Activated gamma-delta T cell (primary cell): Measurements from ENCODE around the gene AP3S2.
"Not testable (repeated sequence)": the region's sequence is repeated elsewhere in the genome, so short reads cannot be mapped to it uniquely, and the experiment has no call there.

ENCODE experiments used
- DNase-seq: peaks from one replicate; lab custom pipeline; 2025; lab: John Stamatoyannopoulos, UW
- total RNA-seq, 2 donors: gene quantifications; one replicate each; lab custom pipeline; 2026; lab: John Stamatoyannopoulos, UW

The AP3S2 gene
- 12.6 to 15.4 reads per million in 2 donors for total RNA-seq

DNA sequence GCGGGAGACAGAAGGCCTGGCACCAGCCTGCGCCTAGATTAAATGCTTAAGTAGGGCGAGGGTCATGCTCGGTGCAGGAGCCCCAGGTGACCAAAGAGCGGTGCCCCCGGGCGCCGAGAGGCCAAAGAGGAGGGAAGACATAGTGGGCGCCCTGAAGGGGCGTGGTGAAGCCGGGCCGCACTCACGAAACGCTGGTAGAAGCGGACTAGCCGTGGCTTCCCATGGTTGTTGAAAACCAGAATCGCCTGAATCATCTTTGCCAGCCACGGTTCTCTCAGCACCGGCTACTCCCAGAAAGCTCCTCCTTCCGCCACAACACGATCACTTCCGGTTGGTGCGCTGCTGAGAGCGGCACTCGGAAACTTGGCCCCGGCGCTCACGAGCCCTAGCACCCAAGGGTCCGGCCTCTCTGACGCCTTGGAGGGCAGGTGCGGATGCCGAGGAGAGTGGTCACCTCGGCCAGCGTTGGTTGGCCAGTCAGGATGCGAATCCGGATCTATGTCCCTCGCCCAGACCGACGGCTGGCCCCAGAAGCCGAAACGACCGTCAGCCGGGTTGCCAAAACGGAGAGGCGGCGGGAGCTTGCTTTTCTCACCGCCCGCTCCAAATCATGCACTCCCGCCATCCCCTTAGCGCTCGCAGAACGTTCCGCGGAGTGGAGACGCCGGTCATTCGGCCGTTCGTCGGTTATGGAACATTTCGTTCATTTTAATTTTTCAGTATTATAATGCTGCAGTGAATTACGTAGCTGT, at the start of gene AP3S2:
TSS of gene AP3S2 (minus strand) at position 299 of the 752 bp plus-strand sequence. CDS start at position 254, 45 bp downstream.
- peak; percentile 53 for DNase-seq

DNA sequence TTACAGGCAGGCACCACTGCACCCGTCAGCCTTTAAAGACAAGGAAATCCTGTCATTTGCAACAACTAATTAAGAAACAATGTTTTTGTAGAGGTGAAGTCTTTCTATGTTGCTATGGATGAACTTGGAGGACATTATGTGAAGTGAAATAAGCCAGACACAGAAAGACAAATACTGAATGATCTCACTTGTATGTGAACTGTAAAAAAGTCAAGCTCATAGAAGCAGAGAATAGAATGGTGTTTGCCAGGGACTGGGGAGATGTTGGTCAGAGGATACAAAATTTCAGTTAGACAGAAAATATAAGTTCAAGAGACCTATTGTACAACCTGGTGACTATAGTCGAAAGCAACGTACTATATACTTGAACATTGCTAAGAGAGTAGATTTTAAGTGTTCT, 46.1 kb upstream of the AP3S2 start:
- DNase-seq = no peak

DNA sequence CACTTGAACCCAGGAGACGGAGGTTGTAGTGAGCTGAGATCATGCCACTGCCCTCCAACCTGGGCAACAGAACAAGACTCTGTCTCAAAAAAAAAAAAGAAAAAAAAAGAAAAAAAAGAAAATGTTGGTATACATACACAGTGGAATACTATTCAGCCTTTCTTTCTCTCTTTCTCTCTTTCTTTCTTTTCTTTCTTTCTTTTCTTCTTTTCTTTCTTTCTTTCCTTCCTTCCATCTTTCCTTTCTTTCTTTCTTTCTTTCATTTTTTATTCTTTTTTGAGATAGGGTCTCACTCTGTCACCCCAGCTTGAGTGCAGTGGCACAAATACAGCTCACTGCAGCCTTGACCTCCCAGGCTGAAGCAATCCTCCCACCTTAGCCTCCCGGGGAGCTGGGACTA, 45.6 kb upstream of the AP3S2 start:
- DNase-seq = not testable (repeated sequence)

DNA sequence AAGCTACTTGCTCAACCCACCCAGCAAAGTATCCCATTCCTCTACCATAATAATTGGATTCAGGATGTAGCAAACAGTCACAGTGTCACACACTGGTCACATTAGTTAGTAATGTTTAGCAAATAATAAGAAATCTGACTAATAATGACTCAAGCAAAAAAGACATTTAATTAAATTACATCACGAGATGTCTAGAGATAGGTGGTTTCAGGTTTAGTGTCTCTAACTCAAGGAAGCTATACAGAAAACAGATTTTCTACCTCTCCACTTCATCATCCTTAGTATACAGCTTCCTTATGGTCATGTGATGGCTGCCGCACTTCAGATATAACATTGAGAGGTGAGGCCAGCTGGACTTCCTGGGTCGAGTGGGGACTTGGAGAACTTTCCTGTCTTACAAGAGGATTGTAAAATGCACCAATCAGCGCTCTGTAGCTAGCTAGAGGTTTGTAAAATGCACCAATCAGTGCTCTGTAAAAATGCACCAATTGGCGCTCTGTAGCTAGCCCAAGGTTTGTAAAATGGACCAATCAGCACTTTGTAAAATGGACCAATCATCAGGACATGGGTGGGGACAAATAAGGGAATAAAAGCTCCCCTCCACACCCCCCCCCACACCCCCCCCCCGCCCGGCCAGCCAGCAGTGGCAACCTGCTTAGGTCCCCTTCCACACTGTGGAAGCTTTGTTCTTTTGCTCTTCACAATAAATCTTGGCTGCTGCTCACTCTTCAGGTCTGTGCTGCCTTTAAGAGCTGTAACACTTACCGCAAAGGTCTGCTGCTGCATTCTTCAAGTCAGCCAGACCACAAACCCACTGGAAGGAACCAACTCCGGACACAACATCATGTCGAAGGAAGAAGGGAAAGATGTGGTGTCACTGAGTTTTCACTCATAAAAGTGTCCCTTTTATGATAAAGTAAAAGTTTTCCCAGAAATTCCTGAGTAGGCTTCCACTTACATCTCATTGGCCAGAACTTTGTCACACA, 43.9 kb upstream of the AP3S2 start:
- no peak for DNase-seq

DNA sequence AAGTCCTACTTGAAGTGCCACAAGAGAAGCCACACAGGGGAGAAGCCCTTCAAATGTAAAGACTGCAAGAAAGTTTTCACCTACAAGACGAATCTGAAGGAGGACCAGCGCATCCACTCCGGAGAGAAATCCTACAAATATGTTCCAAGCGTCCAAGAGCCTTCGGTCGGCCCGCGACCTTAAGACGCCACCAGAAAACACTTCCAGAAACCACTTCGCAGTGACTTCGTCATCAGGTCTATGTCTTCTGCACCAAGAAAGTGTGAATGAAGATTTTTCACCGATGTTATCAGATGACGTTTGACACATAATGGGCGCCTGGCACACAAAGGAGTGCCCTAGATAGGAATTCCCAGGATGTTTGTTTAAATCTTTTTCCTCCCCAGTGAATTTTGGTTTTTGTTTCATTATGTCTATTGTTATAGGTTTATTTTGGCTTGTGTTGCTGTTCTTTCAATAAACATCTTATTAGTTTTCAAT, 43.0 kb upstream of the AP3S2 start:
- no peak for DNase-seq

DNA sequence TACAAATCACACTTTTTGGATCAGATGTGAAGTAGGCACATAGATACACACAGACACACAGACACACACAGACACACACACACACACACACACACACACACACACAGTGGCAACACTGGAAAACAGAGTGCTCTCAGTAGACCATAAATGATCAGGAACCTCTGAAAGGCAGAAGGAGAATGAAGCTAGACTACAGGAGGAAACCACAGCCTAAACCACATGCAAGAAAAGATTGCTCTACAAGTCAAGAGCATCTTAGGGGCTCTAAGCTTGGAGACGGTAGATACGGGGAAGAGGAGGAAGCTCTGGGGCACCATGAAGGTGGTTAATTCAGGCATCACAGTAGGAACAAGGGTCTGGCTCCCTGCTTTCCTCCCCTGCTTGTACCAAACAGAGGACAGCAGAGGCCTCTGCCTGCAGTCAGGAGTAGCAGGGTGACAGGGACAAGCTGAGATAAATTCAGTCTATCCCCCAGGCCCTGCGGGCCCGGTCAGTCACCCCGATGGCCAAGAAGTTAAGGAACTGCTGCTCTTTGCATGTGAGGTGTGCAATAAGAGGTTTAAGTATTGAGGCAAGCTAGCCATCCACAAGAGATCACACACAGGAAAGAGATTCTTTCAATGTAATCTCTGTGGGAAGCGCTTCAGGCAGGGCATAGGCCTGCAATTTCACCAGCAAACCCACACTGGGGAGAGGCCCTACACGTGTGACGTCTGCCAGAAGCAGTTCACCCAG, 42.4 kb upstream of the AP3S2 start:
- DNase-seq = no peak

DNA sequence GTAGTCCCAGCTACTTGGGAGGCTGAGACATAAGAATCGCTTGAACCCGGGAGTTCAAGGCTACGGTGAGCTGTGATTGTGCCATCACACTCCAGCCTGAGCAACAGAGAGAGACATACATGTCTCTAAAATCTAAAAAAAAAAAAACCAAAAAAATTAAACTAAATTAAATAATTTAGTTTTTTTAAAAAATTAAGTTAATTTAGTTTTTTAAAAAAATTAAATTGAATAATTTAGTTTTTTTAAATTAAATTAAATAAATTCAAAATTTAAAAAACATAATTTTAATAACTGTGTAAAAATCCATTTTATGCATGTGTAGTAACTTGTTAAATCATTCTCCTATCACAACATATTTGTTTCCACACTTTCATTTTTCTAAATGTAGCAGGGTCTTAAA, 39.1 kb upstream of the AP3S2 start:
- no peak for DNase-seq

DNA sequence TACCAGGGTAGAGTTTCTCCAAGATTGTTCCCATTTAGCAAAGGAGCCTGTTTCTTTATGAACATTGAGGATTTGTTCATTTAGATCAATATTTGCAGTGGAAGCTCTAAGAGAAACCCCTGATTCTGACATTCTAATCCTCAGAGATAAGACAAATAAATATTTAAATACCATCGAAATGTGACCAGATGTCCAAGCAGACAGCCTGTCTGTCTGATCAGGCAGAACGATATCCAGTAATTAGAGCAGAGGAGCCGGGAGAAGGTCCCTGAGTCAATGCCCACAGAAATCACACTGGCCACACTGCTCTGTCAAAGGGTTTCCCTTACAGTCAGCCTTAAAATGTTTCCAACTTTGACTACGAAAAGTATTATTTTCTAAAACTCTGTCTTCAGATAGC, 34.6 kb upstream of the AP3S2 start:
- no peak for DNase-seq

DNA sequence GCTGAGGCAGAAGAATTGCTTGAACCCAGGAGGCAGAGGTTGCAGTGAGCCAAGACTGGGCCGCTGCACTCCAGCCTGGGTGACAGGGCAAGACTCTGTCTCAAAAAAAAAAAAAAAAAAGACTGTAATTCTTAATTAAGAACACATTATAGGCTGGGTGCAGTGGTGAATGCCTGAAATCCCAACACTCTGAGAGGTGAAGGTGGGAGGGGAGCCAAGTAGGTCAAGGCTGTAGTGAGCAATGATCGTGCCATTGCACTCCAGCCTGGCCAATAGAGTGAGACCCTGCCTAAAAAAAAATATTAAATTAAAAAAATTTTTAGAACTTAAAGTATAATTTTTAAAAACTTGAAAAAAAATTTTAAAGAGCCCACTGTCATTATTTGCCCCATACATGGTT, 32.4 kb upstream of the AP3S2 start:
- no peak for DNase-seq

DNA sequence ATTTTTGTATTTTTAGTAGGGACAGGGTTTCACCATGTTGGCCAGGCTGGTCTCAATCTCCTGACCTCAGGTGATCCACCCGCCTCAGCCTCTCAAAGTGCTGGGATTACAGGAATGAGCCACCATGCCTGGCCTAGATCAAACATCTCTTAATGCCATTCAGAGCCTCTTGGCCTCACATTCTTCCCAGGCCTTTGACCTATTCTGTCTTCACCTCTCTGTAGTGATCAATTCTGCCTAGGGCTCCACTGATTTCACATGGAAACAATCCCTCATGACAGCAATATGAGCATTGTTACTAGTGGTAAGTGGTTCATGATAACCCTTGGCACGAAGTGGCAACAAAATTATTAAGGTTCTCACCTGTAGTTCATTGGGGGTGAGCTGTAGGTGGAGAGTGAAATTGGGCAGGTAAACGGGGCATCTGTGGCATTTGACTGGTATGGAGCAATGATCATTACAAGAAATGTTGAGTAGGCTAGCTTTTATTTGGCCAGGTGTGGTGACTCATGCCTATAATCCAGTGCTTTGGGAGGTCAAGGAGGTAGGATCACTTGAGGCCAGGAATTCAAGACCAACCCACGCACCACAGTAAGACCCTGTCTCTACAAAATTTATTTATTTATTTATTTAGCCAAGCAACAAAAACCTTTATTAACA, 23.8 kb upstream of the AP3S2 start:
- no peak for DNase-seq

DNA sequence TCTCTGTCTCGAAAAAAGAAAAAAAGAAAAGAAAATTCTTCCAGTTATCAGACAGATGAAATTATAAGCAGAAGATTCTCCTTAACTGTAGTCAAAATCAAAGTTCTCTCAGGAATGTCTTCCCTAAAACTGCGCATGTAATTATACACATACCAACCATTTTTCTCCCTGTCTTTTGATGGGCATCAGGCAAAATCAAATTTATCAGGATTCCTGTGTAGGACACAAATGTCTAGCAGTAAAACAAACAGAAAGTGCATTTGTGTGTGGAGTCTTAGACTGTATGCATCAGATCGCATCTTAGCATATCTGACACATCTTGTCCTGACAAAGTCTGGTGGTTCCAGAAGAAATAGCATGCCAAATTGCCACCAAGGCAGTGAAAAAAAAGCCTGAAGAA, 22.9 kb upstream of the AP3S2 start:
- no peak for DNase-seq

DNA sequence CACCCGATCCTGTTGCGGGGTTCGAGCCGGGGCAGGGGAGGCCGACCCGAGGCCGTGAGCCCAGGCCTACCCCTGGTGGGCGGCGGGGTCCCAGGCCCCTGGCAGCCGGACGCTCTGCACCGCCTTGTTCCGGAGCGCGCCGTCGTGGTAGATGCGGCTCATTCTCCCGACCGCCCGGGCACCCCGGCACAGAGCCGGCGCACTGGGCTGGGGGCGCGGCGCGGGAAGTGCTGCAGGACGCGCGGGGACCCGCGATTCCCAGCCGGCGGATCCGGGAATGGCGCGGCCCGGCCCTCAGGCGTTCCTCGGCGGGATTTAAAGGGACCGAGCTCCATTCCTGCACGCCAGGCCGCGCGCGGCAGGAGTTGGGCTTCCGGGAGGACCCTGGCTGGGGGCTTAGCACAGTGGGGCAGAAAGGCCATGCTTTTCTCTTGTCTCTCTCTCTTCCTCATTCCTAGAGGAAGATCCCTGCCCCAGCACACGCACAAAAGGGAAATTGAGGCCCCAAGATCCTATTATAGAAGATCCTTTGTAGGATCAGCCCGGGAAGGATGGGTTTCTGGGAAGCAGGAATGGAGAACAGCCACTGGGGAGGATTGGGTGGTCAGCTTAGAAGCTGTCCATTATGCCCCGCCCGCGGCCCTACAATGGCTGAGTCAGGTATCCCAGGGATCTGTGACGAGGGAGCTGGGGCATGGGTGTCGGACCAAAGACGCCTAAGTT, 19.0 kb upstream of the AP3S2 start, which contains the start of gene ARPIN:
TSS of gene ARPIN (minus strand) at position 279 of the 723 bp plus-strand sequence. CDS start at position 162, 117 bp downstream.
- DNase-seq = no peak

DNA sequence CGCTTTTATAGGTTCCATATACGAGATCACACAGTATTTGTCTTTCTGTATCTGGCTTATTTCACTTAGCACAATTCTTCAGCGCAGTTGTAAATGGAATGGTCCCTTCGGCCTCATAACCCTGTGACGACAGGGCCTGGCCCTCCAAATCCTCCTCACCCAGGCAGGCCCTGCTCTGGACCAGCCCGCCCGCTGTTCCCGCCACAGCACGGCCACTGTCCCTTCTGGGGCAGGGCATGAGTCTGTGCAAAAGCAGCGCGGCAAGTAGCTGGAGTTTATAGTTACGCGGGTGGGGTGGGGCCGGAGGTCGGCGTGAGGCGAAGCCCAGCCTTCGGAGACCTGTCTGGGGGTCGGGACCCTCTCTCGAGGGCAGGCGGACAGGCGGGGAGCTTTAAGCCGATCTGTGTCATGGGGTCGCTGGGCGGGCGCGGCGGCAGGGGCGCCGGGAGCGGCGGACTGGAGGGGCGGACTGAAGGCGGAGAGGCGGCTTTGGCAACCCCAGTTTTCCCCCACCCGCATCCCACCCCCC, 18.4 kb upstream of the AP3S2 start:
- no peak for DNase-seq

DNA sequence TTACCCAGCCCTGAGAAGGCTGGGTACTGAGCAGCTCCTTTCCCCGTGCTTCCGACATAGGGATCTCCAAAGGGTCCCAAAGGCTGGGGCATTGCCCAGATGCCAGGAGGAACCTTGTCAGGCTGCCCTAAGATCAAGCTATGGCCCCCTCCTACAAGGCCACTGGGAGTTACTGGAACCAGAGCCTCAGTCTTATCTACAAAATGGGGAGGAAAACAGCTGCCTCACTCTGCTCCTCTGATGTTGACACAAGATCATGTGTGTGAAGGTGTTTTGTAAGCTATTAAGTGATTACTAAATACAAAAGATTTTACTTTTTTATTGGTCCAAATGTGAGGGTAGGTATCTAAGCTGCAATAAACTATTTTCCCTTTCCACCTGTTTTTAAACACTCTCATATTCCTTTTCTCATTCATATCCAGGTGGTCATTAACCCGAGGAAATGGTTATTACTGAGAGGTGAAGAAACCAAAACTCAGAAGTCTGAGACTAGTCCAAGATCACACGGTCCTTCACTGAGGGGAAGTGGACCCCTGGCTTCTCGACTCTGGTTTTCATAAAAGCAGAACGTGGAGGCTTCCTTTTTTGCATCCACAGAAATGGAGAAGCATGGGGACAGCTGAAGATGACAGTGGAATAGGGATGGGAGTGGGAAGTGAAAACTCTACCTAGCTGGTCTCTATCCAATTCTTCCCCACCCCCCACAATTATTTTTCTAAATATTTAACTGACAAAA, 17.3 kb upstream of the AP3S2 start:
- DNase-seq = no peak

DNA sequence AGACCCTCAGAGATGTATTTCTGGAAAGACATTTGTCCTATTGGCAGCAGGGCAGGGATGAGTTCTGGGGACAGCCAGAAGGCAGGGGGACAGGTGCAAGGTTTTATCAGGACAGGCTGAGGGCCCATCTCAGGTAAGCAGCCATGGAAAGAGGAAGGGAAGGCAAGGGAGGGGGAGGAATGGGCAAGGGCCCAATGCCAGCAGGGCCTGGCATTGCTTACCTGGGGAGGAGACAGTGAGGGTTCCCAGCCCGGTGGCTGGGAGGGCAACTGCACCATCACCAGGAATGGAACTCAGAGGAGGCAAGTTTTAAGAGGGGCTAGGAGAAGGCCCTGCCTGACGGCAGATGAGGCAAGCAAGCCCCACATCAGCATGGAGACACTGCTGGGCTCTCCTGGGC, 15.8 kb upstream of the AP3S2 start:
- no peak for DNase-seq

DNA sequence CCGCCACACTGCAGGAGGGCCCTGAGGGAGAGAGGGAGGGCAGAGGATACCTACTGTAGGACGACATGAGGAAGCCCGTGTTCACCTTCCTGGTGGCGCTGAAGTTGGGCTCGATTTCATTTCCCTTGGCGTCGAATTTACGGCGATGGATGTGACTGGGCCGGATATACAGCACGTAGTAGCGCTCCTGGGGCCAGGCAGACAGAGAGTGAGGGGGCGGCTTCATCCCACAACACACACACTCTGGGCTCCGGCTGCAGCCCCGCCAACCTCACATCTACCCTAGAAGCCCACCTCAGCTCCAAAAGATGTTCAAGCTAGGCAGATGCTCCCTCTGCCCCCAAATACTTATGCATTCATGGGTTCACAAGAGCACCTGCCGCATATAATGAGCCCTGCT, 14.4 kb upstream of the AP3S2 start:
- no peak for DNase-seq

DNA sequence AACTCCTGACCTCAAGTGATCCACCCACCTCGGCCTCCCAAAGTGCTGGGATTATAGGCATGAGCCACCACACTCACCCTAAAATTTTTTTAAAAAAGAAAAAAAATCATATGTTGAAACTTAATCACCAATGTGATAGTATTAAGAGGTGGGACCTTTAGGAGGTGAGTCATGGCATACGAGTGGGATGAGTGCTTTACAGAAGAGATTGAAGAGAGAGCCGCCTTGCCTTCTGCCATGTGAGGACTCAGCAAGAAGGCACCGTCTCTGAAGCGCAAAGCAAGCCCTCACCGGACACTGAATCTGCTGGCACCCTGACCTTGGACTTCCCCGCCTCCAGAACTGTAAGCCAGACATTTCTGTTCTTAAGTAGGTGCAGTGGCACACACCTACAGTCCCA, 13.5 kb upstream of the AP3S2 start:
- no peak for DNase-seq

DNA sequence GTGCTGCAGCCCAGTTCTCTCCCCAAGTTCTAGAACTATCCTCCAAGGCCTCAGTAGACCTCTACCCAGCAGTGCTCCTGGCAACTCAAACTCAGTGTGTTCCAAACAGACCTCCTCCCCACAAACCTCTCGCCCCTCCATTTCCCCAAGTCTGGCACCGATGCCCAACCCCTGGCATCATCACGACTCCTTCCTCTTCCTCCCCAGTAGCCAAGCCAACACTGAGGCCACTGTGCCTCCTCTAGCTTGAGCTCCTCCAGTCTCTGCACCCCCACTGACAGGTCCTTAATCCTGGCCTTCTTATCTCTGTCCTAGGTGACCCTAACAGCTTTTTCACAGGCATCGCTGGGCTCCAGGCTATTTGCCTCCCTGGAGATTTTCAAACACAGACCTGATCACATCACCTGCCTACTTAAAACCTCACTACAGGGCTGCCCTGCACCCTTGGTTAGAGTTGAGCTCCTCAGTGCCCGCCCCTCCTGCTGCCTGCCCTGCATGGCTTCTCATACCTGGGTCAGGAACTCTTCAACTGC, 12.1 kb upstream of the AP3S2 start:
- DNase-seq = no peak

DNA sequence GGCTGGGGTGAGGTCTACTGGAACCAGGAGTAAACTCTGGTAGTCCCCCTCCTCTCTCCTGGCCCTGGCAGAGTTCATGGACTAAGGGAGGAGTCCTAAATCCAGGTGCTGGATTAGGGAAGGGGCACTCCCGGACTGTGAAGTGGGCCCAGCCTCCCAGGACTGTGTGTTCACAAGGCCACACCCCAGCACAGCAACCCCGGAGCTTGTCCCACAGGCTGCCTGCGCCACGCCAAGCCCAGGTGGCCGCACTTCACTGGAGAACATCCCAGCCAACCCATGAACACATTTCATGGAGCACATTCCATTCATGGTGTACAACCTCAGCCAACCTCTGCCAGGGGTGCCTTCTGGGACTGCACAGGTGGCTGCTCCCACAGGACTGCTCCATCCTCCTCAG, 10.7 kb upstream of the AP3S2 start:
- DNase-seq = no peak

DNA sequence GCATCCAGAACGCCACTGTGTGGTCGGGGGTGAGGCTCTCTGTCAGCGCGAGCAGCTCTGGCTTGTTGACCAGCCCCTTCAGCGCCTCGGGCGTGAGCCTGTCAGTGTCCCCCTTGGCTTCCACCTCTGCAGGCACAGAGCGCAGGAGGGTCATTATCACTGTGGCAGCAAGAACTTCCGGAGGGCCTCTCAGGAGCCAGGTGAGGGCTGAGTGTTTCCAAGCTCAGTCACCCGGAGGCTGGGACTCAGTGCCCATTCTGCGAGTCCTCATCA, 10.0 kb upstream of the AP3S2 start:
- no peak for DNase-seq
